Body of pancreas (tissue), 4 donors: ENCODE data around the gene TICAM2.

Experiments used
- CTCF ChIP-seq, 7 experiments: fragments of 450-650 bp in 4 of 7; fragments of 200-600 bp in 3 of 7; sonication (generic) in 3 of 7; IDR thresholded peaks; one replicate each; pipeline ENCODE4 v1.5.1; 2016 to 2019; ENCODE audit warnings: antibody characterized with exemption in 7 of 7
- POLR2A ChIP-seq, 3 donors: fragments of 450-650 bp; IDR thresholded peaks; one replicate each; pipeline ENCODE4 v1.6.1; 2016; ENCODE audit warnings: antibody characterized with exemption in 3 of 3, mild to moderate bottlenecking in 2 of 3

GRCh38 chr5:115640274-115640673 lies 38.0 kb upstream of the TICAM2 start:
- TF ChIP-seq CTCF (IDR thresholded peaks at IDR 0.05) (no peak), POLR2A (IDR thresholded peaks at IDR 0.05) (no peak)
